RWPE2 (cell line): ENCODE measurements around the gene PTGER4.

ENCODE experiments used
- ATAC-seq: fragments of 200-7000 bp; cut with Tn5 transposase; 3 replicates; pipeline ENCODE4 v1.9.1; 2021; ENCODE audit warnings: low read depth
- DNase-seq: peaks from one replicate; pipeline ENCODE4 v3.0.0-alpha.2; 2020; ENCODE audit warnings: low spot score
- H3K27ac ChIP-seq: fragments of 450-650 bp; 2 replicates; pipeline ENCODE4 v1.5.1; 2017; ENCODE audit warnings: mild to moderate bottlenecking; ENCODE audit not compliant: poor library complexity, severe bottlenecking
- H3K27me3 ChIP-seq: fragments of 250-450 bp; sonication (Bioruptor Pico); 2 replicates; pipeline ENCODE4 v1.5.1; 2021; ENCODE audit warnings: mild to moderate bottlenecking, moderate library complexity; ENCODE audit not compliant: insufficient read depth, poor library complexity, severe bottlenecking
- H3K36me3 ChIP-seq: fragments of 250-450 bp; sonication (Bioruptor Pico); 2 replicates; pipeline ENCODE4 v1.5.1; 2020; ENCODE audit warnings: low read depth, mild to moderate bottlenecking, moderate library complexity
- H3K4me1 ChIP-seq: fragments of 250-450 bp; sonication (Bioruptor Pico); 2 replicates; pipeline ENCODE4 v1.5.1; 2021; ENCODE audit warnings: mild to moderate bottlenecking, moderate library complexity; ENCODE audit not compliant: insufficient read depth, poor library complexity, severe bottlenecking
- H3K4me3 ChIP-seq: fragments of 250-450 bp; sonication (Bioruptor Pico); 2 replicates; pipeline ENCODE4 v1.5.1; 2021; ENCODE audit warnings: mild to moderate bottlenecking, moderate library complexity; ENCODE audit not compliant: severe bottlenecking
- H3K9me3 ChIP-seq: fragments of 250-450 bp; sonication (Bioruptor Pico); 2 replicates; pipeline ENCODE4 v1.5.1; 2021; ENCODE audit warnings: mild to moderate bottlenecking, moderate library complexity; ENCODE audit not compliant: severe bottlenecking
- CTCF ChIP-seq: fragments of 450-650 bp; IDR thresholded peaks from one replicate; pipeline ENCODE4 v1.5.1; 2017; ENCODE audit warnings: mild to moderate bottlenecking, moderate library complexity; ENCODE audit not compliant: poor library complexity, severe bottlenecking

Gene PTGER4

DNA sequence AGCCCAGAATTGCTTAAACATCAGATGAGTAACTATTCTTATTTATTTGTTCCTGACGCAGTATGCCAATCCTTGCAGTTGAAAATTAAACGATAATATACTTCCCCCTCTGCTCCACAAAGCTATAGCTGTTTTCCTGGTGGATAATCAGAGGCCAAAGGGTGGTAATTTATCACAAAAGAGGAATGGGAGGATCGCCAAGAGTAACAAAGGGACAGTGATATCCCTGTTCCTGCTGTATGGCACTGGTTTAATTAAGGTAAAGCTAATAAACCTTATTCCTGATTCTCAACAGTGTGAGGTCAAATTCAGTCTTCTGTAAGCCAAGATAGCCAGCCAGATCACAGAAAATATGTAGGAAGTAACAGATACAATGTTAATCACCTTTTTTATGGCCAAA, 33.4 kb upstream of the PTGER4 start:
- no peak overlapping the region for H3K27ac ChIP-seq
- no peak overlapping the region for H3K4me3 ChIP-seq
- H3K27me3 ChIP-seq = no peaks in the 10 kb centered on the region
- no peak for TF ChIP-seq CTCF
- no peaks in the 10 kb centered on the region for H3K36me3 ChIP-seq
- DNase-seq = no peak
- no peaks in the 10 kb centered on the region for H3K9me3 ChIP-seq
- no peak for ATAC-seq
- peaks cover 4% of the 10 kb centered on the region for H3K4me1 ChIP-seq

- Histone ChIP-seq H3K4me3 (no peak overlapping the region), H3K9me3 (no peaks in the 10 kb centered on the region), H3K27me3 (no peaks in the 10 kb centered on the region), H3K4me1 (no peaks in the 10 kb centered on the region), H3K36me3 (no peaks in the 10 kb centered on the region), H3K27ac (no peak overlapping the region)
- TF ChIP-seq CTCF = no peak
- no peak for DNase-seq
- no peak for ATAC-seq
These were observed 31.6 kb upstream of the PTGER4 start for GRCh38 chr5:40648150-40648549.

DNA sequence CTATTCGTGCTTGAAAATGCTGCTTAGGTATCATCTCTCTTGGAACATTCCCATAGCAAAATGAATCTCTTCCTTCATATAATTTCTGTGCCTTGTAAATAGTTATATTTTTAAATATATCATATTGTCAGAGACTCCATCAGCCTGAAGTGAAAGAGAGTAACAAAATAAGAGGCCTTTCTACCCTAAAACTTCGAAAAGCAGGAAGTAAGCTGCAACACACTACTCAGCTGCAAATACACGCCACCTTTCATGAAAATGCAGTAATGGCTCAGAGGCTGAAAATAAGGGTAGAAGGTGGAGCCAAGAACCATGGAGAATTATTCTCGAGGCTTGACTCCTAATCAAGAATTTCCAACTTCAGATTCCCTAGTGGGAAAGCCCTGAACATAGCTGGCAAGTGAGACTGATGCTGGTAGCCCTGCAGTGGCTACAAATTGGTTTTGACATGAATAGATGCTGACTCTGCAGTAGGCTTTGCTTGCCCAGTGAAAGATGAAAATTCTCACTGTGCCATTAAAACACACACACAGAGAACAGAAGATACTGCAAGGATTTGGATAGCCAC, 30.2 kb upstream of the PTGER4 start:
- no peak overlapping the region for H3K27ac ChIP-seq
- no peak overlapping the region for H3K4me3 ChIP-seq
- no peaks in the 10 kb centered on the region for H3K4me1 ChIP-seq
- ATAC-seq = no peak
- H3K36me3 ChIP-seq = no peaks in the 10 kb centered on the region
- H3K9me3 ChIP-seq = no peaks in the 10 kb centered on the region
- no peak for TF ChIP-seq CTCF
- no peaks in the 10 kb centered on the region for H3K27me3 ChIP-seq
- DNase-seq = no peak

DNA sequence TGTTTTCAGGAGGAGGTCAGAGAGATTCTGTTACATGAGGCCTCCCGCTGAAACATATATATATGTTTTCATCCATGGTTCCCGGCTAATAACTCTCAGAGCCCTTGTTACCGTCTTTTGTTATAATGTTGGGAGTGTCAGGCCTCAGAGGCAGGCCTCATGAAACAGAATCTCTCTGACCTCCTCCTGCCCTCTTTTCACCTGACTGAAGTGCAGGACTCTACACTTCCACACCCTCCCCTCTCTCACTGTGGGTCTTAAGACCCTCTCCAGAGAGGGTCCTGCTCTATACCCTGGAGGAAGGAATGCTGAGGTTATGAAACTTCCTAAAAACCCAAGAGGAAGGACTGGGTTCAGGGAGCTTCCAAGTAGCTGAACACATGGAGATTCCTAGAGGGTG, 28.5 kb upstream of the PTGER4 start:
- H3K27ac ChIP-seq = no peak overlapping the region
- H3K36me3 ChIP-seq = no peaks in the 10 kb centered on the region
- no peak for DNase-seq
- ATAC-seq = no peak
- no peaks in the 10 kb centered on the region for H3K9me3 ChIP-seq
- no peak for TF ChIP-seq CTCF
- no peaks in the 10 kb centered on the region for H3K4me1 ChIP-seq
- no peaks in the 10 kb centered on the region for H3K27me3 ChIP-seq
- H3K4me3 ChIP-seq = no peak overlapping the region

DNA sequence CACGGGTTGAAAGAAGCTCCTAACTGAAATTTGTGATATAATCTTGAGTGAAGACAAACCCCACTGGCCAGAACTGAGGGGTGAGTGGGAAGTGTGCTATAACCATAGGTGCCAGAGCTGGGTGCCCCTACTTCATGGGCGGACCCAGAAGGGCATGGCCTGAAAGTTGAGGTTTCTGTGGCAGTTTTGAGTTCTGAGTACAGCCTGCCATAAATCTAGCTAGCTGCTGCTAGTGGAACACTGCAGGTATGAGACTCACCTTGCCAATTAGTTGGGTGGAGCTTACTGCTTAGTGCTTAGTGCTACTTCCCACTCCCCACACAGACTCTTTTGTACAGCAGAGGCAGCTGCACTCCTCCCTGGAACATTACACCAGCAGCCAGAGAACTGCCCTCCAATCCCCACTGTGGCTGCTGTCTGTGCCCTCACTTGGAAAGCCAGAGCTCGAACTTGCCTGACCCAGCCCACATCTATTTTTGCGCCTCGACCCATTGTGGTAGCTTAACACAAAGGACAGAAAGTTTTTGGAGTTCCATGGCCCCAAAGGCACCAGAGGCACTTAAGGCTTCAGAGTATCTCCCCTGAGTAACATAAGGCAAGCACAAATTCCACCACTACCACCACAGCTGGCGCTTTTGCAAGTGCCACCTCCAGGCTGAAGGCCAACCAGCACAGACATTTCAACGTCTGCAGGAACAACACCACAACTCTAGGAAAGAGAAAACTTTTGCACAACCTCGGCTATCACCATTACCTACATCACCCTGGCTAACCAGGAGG, 27.1 kb upstream of the PTGER4 start:
- DNase-seq = no peak
- Histone ChIP-seq H3K36me3 (no peaks in the 10 kb centered on the region), H3K27me3 (no peaks in the 10 kb centered on the region), H3K4me1 (no peaks in the 10 kb centered on the region), H3K27ac (no peak overlapping the region), H3K9me3 (no peaks in the 10 kb centered on the region), H3K4me3 (no peak overlapping the region)
- no peak for TF ChIP-seq CTCF
- ATAC-seq = 0 out of 3 replicates have a peak, but pooled peaks have one; percentile 12
